CD4-positive, alpha-beta T cell (primary cell): ENCODE results near the gene WDFY3. TPM values are rescaled to one million over a fixed set of nuclear protein-coding genes. Genes with fewer than 3 reads are reported as not detected.

Experiments
- ATAC-seq: fragments of 200-7000 bp; cut with Tn5 transposase; one replicate; pipeline ENCODE4 v1.10.0; 2022; ENCODE audit warnings: mild to moderate bottlenecking; ENCODE audit not compliant: poor library complexity
- CTCF ChIA-PET: fragments of 350-600 bp; sonication (Branson Sonifier 250); formaldehyde crosslinking; loops from one replicate; lab custom pipeline; 2021; ENCODE audit warnings: antibody characterized with exemption, inconsistent platforms; lab: Charles Lee
- POLR2A ChIA-PET: fragments of 350-600 bp; sonication (Branson Sonifier 250); formaldehyde crosslinking; loops from one replicate; lab custom pipeline; 2021; ENCODE audit warnings: antibody characterized with exemption, inconsistent platforms; lab: Charles Lee
- DNase-seq, 14 experiments: peaks; one replicate each; pipeline ENCODE4 v3.0.0-alpha.2; 2013 to 2020; ENCODE audit warnings: mixed read lengths in 2 of 14
- H3K27ac ChIP-seq, 2 donors: one replicate each; pipeline versions ENCODE4 v1.5.1 to v1.7.0; 2013; ENCODE audit warnings: low read length in 2 of 2, low read depth in 1 of 2, mild to moderate bottlenecking in 1 of 2
- H3K27me3 ChIP-seq, 2 experiments: 1 replicate in 1 of 2; 2 replicates in 1 of 2; pipeline versions ENCODE4 v1.6.1 to v1.7.0; 2013; ENCODE audit warnings: low read length in 2 of 2, control low read depth in 1 of 2, mild to moderate bottlenecking in 1 of 2, moderate library complexity in 1 of 2; ENCODE audit not compliant: insufficient read depth in 2 of 2, control insufficient read depth in 1 of 2
- H3K36me3 ChIP-seq: one replicate; pipeline ENCODE4 v1.6.1; 2013; ENCODE audit warnings: low read length, control low read depth; ENCODE audit not compliant: insufficient read depth
- H3K4me1 ChIP-seq: one replicate; pipeline ENCODE4 v1.6.1; 2013; ENCODE audit warnings: low read length, control low read depth; ENCODE audit not compliant: insufficient read depth
- H3K4me3 ChIP-seq: one replicate; pipeline ENCODE4 v1.5.1; 2013; ENCODE audit warnings: mild to moderate bottlenecking, low read length, moderate library complexity
- H3K9me3 ChIP-seq, 2 experiments: 1 replicate in 1 of 2; 2 replicates in 1 of 2; pipeline versions ENCODE4 v1.6.1 to v1.7.0; 2013; ENCODE audit warnings: low read length in 2 of 2, mild to moderate bottlenecking in 2 of 2, control low read depth in 1 of 2, moderate library complexity in 1 of 2; ENCODE audit not compliant: control insufficient read depth in 1 of 2, insufficient read depth in 1 of 2
- H3K27ac Mint-ChIP-seq: one replicate; pipeline ENCODE4 v1.8.0; 2020; ENCODE audit warnings: mixed read lengths
- H3K27me3 Mint-ChIP-seq: one replicate; pipeline ENCODE4 v1.8.0; 2021; ENCODE audit warnings: mixed read lengths
- H3K36me3 Mint-ChIP-seq: one replicate; pipeline ENCODE4 v1.8.0; 2021; ENCODE audit warnings: low read depth, mixed read lengths
- H3K4me1 Mint-ChIP-seq: one replicate; pipeline ENCODE4 v1.8.0; 2021; ENCODE audit warnings: low read depth, mixed read lengths
- H3K4me3 Mint-ChIP-seq: one replicate; pipeline ENCODE4 v1.8.0; 2020; ENCODE audit warnings: mild to moderate bottlenecking, mixed read lengths
- H3K9me3 Mint-ChIP-seq: one replicate; pipeline ENCODE4 v1.8.0; 2020; ENCODE audit warnings: mixed read lengths
- intact Hi-C, 2 experiments: fragments of 100-400 bp; cut with DNase I in 1 of 2; cut with micrococcal nuclease in 1 of 2; formaldehyde crosslinking; loops; one replicate each; pipeline versions ENCODE4 v1.15.1 to v1.9.0; 2023 to 2025; cut with DNase I, micrococcal nuclease
- total RNA-seq, 174 experiments: library from RNA in 2 of 174; stranded (reverse) in 2 of 174; gene quantifications; one replicate each; pipeline ENCODE4 v1.2.3 and lab custom pipeline; 2021 to 2026
- TF ChIP-seq, protein P1 (sequence below): fragments of 200-600 bp; IDR thresholded peaks from one replicate; pipeline ENCODE4 v1.8.0; 2022; ENCODE audit warnings: antibody characterized with exemption, mild to moderate bottlenecking

WDFY3 gene
- total RNA-seq, 2 experiments from 2014 or later: 0.60 to 0.75 TPM

- H3K4me1 Mint-ChIP-seq: no peaks in the 10 kb centered on the region
- H3K4me3 Mint-ChIP-seq: no peak overlapping the region
- H3K27ac ChIP-seq: no peak overlapping the region
- TF ChIP-seq, protein P1, sequence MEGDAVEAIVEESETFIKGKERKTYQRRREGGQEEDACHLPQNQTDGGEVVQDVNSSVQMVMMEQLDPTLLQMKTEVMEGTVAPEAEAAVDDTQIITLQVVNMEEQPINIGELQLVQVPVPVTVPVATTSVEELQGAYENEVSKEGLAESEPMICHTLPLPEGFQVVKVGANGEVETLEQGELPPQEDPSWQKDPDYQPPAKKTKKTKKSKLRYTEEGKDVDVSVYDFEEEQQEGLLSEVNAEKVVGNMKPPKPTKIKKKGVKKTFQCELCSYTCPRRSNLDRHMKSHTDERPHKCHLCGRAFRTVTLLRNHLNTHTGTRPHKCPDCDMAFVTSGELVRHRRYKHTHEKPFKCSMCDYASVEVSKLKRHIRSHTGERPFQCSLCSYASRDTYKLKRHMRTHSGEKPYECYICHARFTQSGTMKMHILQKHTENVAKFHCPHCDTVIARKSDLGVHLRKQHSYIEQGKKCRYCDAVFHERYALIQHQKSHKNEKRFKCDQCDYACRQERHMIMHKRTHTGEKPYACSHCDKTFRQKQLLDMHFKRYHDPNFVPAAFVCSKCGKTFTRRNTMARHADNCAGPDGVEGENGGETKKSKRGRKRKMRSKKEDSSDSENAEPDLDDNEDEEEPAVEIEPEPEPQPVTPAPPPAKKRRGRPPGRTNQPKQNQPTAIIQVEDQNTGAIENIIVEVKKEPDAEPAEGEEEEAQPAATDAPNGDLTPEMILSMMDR: no peak
- no peaks in the 10 kb centered on the region for H3K4me1 ChIP-seq
- no peak overlapping the region for H3K27ac Mint-ChIP-seq
- no peaks in the 10 kb centered on the region for H3K27me3 Mint-ChIP-seq
- DNase-seq (no peak), ATAC-seq (no peak)
- intact Hi-C loops: no loop called here
- no peaks in the 10 kb centered on the region for H3K36me3 ChIP-seq
- no peak overlapping the region for H3K4me3 ChIP-seq
- H3K36me3 Mint-ChIP-seq: no peaks in the 10 kb centered on the region
- ChIA-PET POLR2A (no interaction called here), CTCF (no interaction called here)
- H3K9me3 ChIP-seq: no peaks in the 10 kb centered on the region
- no peaks in the 10 kb centered on the region for H3K9me3 Mint-ChIP-seq
- H3K27me3 ChIP-seq: no peaks in the 10 kb centered on the region
Measured at GRCh38 chr4:84708406-84709135, 257.9 kb downstream of the WDFY3 start.

GRCh38 chr4:84706286-84706685 is 260.2 kb downstream of the WDFY3 start:
- ChIA-PET CTCF (no interaction called here), POLR2A (no interaction called here)
- Histone ChIP-seq H3K9me3 (no peaks in the 10 kb centered on the region), H3K4me1 (no peaks in the 10 kb centered on the region), H3K4me3 (no peak overlapping the region), H3K36me3 (no peaks in the 10 kb centered on the region), H3K27me3 (no peaks in the 10 kb centered on the region), H3K27ac (no peak overlapping the region)
- ATAC-seq: no peak
- no peaks in the 10 kb centered on the region for H3K4me1 Mint-ChIP-seq
- DNase-seq: no peak
- no peak overlapping the region for H3K4me3 Mint-ChIP-seq
- intact Hi-C loops: no loop called here
- H3K9me3 Mint-ChIP-seq: no peaks in the 10 kb centered on the region
- no peaks in the 10 kb centered on the region for H3K36me3 Mint-ChIP-seq
- H3K27ac Mint-ChIP-seq: no peak overlapping the region
- H3K27me3 Mint-ChIP-seq: no peaks in the 10 kb centered on the region
- TF ChIP-seq, protein P1: no peak

GRCh38 chr4:84699001-84699671 is 267.4 kb downstream of the WDFY3 start:
- Mint-ChIP-seq H3K4me1 (no peaks in the 10 kb centered on the region), H3K4me3 (no peak overlapping the region), H3K36me3 (no peaks in the 10 kb centered on the region), H3K27ac (no peak overlapping the region), H3K27me3 (no peaks in the 10 kb centered on the region), H3K9me3 (no peaks in the 10 kb centered on the region)
- ChIA-PET CTCF (no interaction called here), POLR2A (no interaction called here)
- Histone ChIP-seq H3K36me3 (no peaks in the 10 kb centered on the region), H3K4me3 (no peak overlapping the region), H3K4me1 (no peaks in the 10 kb centered on the region), H3K9me3 (no peaks in the 10 kb centered on the region), H3K27ac (no peak overlapping the region), H3K27me3 (no peaks in the 10 kb centered on the region)
- intact Hi-C loops: no loop called here
- ATAC-seq (no peak), DNase-seq (no peak)
- TF ChIP-seq, protein P1: no peak
